Measurements from ENCODE around the gene SAPCD2. TPM values are rescaled to one million over a fixed set of nuclear protein-coding genes. Genes with fewer than 3 reads are reported as not detected.

SAPCD2 gene
- total RNA-seq, 3 donors from 2014 or later: 2.7 to 11.2 (median 6.0) TPM

DNA sequence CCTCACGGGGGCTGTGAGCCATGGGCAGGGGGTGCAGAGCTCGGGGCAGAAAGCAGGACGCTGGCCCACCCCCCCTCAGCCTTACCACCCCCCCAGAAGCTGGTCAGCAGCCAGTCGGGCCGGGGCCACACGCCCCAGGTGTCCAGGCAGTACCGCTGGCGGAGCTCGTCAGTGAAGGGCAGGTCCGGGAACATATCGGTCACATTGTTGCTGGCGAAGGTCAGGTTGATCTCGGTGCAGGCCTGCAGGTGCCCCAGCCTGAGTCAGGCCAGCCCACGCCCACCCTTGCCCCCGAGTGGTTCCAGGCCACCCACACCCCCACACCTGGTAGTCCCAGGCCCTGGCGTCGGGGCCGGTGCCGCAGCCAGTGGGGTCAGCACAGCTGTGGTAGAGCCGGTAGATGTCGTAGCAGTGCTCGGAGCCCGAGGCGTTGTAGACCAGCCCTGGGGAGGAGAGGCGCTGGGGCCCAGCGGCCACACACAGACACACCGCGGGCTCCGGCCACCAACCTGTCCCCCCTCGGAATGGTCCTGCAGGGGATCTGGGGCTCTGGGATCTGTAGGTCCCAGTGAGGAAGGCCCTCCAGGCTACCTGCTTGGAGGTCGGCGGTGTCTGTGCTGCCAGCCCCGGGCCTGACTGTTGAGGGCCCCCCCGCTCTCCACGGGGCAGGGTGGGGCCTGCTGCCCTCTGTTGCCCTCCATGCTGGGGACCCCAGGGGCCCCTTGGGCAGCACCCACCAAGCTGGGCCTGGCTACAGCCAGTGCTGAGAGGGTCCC lies 41.6 kb upstream of the SAPCD2 start:
- DNase-seq (no peak), ATAC-seq (no peak)
- H3K9me3 ChIP-seq: no peaks in the 10 kb centered on the region
- H3K36me3 ChIP-seq (ENCODE audit: low read depth): no peaks in the 10 kb centered on the region
- intact Hi-C loops (cut with DNase I, micrococcal nuclease): no loop called here
- no peak overlapping the region for H3K4me3 ChIP-seq
- H3K4me1 ChIP-seq (ENCODE audit: low read depth): peaks cover 6% of the 10 kb centered on the region
- TF ChIP-seq, protein P1, sequence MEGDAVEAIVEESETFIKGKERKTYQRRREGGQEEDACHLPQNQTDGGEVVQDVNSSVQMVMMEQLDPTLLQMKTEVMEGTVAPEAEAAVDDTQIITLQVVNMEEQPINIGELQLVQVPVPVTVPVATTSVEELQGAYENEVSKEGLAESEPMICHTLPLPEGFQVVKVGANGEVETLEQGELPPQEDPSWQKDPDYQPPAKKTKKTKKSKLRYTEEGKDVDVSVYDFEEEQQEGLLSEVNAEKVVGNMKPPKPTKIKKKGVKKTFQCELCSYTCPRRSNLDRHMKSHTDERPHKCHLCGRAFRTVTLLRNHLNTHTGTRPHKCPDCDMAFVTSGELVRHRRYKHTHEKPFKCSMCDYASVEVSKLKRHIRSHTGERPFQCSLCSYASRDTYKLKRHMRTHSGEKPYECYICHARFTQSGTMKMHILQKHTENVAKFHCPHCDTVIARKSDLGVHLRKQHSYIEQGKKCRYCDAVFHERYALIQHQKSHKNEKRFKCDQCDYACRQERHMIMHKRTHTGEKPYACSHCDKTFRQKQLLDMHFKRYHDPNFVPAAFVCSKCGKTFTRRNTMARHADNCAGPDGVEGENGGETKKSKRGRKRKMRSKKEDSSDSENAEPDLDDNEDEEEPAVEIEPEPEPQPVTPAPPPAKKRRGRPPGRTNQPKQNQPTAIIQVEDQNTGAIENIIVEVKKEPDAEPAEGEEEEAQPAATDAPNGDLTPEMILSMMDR (IDR thresholded peaks at IDR 0.05): no peak

DNA sequence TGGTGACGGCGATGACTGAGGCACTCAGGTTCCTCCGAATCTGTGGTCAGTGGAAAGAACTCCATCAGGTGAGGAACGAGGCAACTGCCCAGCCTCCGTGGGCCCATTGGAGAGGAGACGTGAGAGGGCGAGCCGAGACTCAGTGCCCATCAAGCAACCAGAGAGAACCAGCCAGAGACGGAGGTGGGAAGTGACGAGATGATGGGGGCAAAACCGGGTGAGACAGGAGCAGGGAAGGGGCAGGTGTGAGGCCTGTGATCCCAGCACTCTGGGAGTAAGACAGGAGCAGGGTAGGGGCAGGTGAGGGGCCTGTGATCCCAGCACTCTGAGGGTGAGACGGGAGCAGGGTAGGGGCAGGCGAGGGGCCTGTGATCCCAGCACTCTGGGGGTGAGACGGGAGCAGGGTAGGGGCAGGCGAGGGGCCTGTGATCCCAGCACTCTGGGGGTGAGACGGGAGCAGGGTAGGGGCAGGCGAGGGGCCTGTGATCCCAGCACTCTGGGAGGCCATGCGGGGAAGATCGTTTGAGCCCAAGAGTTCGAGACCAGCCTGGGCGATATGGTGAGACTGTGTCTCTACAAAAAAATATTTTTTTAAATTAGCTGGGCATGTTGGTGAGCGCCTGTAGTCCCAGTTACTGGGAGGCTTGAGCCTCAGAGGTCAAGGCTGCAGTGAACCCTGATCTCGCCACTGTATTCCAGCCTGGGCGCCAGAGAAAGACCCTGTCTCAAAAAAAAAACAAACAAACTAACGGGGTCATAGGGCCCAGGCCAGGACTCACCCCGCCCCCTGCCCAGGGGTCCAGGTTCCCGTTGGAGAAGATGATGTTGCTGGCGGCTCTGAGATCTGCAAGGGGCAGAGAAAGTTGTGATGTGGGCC lies 40.8 kb upstream of the SAPCD2 start:
- TF ChIP-seq, protein P1 (IDR thresholded peaks at IDR 0.05): no peak
- no peak for ATAC-seq
- intact Hi-C loops (cut with DNase I, micrococcal nuclease): no loop called here
- no peaks in the 10 kb centered on the region for H3K9me3 ChIP-seq
- H3K4me3 ChIP-seq: no peak overlapping the region
- H3K4me1 ChIP-seq (ENCODE audit: low read depth): peaks cover 6% of the 10 kb centered on the region
- DNase-seq: no peak
- H3K36me3 ChIP-seq (ENCODE audit: low read depth): no peaks in the 10 kb centered on the region

DNA sequence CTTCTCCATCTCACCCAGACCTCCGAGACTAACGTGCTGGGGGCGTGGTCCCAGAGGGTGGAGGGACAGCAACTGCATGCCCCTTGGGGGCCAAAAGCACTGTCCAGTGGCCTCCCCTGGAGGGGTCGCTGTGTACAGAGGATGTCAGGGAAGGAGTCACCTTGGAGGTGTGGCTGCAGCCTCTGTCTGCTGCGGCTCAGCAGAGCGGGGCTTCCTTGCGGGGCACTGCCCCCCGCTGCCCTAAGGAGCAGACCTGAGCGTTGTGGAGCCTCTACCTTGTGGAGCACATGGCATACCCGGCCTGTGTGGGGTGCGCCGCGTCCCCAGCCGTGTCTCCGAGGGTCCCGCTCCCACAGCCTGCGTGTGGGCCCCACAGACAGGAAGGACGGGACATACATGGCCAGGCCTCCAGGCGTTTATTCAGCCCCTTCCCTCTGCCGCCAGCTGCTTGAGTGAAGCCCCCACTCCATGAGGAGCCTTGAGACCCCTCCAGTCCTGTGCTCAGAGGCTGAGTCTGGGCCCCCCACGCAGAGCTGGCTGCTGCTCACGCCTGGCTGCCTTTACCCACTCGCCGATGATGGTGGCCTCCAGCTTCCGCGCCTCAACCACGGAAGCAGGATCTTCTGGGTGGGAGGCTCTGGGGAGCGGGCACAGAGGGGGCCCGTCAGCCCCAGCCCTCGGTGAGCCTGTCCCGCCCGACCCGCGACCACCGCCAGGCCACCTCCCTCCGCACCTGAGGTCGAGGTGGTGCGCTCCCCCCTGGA lies 40.0 kb upstream of the SAPCD2 start:
- Histone ChIP-seq H3K4me3 (no peak overlapping the region), H3K9me3 (no peaks in the 10 kb centered on the region), H3K4me1 (ENCODE audit: low read depth) (peaks cover 5% of the 10 kb centered on the region), H3K36me3 (ENCODE audit: low read depth) (no peaks in the 10 kb centered on the region)
- intact Hi-C loops (cut with DNase I, micrococcal nuclease): no loop called here
- no peak for DNase-seq
- ATAC-seq: no peak
- TF ChIP-seq, protein P1 (IDR thresholded peaks at IDR 0.05): no peak

GRCh38 chr9:137109250-137110146 lies 39.1 kb upstream of the SAPCD2 start:
- intact Hi-C loops (cut with DNase I, micrococcal nuclease): no loop called here
- ATAC-seq (no peak), DNase-seq (no peak)
- Histone ChIP-seq H3K4me1 (ENCODE audit: low read depth) (no peaks in the 10 kb centered on the region), H3K9me3 (no peaks in the 10 kb centered on the region), H3K4me3 (no peak overlapping the region), H3K36me3 (ENCODE audit: low read depth) (no peaks in the 10 kb centered on the region)
- TF ChIP-seq, protein P1 (IDR thresholded peaks at IDR 0.05): no peak
